GM18517 (cell line): Measurements from ENCODE around the gene TSEN15.

Source experiments
- ATAC-seq: cut with Tn5 transposase; IDR thresholded peaks from one replicate; pipeline ENCODE4 v1.9.1; 2021; ENCODE audit warnings: mild to moderate bottlenecking, moderate library complexity; ENCODE audit not compliant: unreplicated experiment

The TSEN15 gene

DNA sequence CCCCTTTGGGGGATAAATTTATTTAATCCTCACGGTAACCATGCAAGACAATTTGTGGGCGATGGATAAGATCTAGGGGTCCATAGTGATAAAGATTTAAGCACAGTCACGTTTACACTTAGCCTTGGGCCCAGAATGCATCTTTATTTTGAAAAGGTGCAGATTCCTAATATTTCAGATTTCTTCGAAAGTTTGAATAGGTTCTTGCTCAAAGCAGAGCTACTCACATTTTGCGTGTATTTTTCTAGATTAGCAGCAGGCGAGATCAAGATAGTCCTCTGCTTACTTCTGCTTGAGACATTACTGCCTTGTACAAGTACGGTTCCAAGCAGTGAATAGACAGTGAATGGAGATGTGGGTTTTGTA is 647 bp downstream of the TSEN15 start:
- no peak for ATAC-seq

DNA sequence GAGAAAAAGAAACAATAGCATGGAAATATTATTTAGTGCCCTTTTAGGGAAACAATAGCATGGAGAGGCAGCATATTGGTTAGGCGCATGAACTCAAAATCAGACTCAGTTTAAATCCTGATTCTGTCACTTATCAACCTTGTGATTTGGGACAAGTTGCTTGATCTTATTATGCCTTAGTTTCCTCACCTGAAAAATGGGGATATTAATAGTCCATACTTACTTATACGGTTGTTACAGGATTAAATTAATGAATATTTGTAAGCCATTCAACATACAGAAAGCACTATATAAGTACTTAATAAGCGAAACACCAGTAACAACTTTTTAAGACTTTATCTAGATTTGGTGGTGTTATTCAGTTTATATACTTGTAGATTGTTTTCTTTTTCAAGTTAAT is 1.2 kb downstream of the TSEN15 start:
- ATAC-seq = no peak

DNA sequence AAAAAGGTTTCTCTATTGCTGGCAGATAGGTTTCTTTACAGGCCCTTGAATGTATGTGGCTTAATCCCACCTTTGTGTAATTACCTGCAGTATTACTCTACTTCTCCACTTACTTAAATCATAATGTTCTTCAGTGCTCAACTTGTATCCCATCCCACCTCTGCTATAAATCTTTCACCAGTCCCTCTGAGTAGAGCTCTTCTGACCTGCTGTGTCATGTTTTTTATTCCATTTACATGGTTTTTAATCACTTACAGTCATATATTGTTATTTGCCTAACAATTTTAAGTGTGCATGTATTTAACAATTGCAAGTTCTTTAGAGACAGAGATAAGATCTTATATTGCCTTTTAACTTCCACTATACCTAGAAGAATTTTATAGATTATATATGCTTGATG is 2.4 kb downstream of the TSEN15 start:
- no peak for ATAC-seq

DNA sequence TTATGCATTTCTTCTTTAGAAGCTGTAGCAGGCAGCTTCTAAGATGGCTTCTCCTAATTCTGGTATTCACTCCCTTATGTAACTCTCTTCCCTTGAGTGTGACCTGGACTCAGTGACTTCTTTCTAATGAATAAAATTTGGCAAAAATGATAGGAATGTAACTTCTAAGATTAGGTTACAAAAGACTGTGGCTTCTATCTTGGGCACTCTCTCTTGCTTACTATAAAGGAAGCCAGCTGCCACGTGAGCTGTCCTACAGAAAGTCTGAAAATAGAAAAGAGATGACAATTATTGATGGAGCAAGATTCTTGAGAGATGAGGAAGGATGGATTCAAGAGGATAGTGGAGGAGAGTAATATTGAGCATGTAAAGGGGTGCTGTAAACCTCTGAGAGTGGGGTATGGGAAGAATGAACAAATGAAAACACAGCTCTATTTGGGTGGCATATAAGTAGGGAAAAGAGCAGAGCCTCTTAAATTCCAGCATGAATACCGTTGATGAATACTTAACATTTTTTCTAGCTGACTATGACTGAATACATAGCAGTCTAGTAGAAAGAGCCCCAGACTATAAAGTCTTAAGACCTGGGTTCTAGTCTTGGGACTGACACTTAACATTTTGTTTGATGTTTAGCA is 5.5 kb downstream of the TSEN15 start:
- ATAC-seq = no peak

DNA sequence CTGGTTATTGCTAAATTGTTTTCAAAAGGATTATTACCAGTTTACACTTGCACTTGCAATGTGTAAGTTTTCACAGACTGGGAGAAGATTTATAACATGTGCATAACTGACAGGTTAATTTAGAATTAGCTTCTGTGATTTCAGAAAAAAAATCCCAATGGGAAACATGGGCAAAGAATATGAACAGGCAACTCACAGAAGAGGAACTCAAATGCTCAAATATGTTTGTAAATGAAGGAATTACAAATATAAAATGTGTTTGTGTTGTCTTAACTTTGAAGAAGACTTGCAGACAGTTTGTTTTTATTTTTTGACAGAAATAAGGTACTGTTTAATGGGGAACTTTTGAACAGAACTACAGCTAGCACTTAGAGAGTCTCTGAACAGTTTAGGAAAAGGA is 8.4 kb downstream of the TSEN15 start:
- ATAC-seq = no peak

DNA sequence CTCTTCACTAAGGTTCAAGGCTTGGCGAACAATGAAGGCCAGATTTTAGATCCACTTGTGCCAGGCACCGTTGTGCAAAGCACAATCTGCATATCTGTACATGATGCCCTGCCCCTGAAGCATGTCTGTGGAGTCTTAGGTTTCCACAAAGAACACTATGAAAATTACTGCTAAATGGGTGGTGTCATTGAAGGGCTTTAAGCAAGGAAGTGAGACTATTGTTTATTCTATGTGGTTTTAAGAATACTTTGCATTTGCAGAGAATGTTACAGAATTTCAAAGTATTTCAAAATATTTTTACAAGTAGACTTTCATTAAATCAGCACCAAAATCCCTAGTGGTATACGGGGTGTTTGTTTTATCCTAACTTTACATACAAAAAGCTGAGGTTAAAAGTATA is 8.8 kb downstream of the TSEN15 start:
- ATAC-seq = no peak

DNA sequence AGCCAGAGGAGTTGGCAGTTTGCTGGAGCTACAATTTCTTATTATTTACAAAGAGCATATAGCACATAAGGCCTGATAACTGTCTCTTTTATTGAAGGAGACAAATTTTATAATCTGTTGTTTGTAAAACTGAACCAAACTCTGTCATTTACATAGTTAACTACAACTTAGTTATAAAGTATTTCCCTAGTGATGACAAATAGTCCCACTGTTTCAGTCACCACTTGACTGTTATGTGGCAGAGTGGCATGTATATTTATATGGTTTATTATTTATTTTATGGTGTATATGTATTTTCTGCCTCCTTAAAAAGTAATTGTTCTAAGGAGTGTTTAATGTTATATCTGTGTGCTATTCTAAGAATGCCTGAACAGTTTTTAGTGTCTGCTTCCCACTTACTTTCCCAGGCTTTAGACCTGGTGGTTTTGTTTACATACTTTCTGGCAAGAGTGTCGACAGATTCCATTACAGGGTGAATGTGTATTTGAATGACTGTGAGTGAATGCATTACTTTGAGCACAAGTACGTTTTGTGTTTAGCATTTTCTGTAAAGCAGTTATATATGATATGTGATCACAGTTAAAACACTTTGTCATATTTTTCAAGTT is 10.0 kb downstream of the TSEN15 start:
- no peak for ATAC-seq

DNA sequence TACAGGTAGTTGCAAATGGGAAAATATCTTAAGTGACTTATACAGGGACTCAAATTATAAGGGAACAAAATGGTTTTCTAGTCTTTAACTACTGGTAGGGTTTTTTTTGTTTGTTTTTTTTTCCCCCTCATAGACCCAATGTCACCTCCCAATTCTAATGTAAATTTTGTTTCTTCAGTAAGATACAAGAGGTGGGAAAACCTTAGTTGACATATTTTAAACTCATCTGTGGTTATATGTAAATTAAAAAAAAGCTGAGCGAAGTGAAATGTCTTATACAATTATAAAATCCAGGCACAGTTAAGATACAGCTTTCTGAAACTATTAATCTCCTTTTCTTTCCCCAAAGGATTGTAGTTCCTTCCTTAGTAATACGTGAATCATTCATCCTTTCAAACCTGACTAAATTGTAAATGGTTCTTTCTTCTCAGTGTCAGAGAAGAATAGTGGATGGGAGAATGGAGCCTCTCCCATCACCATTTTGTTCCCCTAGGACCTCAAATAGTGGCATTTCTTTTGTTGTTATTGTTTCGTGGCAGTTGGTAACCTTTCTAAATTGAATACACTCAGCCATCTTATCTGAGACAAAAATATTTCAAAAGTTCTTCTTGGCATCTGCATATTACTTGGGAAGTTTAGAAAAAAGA is 11.2 kb downstream of the TSEN15 start:
- ATAC-seq = no peak

DNA sequence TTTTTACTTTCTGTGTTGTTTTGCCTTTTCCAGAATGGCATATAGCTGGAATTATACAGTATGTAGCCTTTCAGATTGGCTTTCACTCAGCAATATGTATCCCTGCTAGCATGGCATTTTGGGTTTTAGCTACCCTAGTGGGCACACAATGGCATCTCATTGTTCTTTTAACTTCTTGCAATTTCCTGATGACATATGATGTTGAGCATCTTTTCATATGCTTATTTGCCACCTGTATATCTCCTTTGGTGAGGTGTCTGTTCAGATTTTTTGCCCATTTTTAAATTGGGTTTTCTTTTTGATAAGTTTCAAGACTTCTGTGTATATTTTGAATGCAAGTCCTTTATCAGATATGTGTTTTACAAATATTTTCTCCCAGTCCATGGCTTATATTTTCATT is 14.0 kb downstream of the TSEN15 start:
- no peak for ATAC-seq

DNA sequence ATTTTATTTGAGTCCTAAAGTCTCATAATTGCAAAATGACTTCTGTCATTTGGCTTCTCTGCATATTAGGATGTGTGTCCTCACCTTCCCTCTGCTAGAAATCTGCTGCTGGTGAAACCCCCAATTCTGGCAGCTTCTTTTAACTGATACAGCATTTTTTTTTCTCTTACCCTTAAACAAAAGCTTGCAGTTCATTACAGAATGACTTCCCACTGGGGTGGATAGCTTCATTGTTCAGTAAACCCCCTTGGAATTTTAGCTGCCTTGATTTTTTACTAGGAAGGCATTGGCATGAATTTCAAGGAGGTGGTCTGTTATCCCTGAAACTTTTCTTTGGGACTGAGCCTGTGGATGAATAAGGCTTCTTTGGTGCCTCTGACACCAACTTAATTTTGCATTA is 16.8 kb downstream of the TSEN15 start:
- no peak for ATAC-seq

DNA sequence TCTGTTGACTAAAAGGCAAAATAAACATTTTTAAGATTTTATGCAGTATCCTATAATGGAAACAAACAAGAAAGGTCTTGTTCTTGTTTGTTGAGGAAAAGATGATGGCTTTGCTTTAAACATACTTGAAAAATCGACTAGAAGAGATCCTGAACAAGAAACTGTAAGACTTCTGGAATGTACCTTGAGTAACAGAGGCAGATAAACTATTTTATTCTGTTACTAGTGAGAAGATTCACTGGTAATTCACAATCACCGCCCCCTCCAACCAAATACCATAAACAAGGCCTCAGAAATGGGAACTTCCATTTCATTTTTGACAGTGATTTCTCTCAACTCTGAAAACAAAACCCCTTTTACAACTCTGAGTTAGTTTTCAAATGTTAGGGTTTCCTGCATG is 18.1 kb downstream of the TSEN15 start:
- no peak for ATAC-seq

DNA sequence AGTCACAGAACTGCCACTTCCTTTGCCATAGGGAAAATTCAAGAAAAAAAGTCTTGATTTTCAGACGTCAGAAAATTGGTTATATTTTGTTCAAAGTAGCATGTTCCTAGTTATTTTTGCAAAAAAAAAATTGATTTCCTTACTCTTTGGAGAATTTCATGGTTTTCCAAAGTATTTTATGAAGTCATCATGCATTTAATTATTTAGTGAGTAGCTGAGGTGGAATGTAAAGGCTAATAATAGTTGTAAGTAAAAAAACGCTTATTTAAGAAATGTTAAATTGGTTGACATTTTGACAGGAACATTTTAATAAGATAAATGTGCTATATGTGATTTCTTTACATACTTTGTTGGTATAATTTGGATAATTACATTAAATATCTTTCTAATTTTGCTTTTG is 20.8 kb downstream of the TSEN15 start:
- no peak for ATAC-seq

DNA sequence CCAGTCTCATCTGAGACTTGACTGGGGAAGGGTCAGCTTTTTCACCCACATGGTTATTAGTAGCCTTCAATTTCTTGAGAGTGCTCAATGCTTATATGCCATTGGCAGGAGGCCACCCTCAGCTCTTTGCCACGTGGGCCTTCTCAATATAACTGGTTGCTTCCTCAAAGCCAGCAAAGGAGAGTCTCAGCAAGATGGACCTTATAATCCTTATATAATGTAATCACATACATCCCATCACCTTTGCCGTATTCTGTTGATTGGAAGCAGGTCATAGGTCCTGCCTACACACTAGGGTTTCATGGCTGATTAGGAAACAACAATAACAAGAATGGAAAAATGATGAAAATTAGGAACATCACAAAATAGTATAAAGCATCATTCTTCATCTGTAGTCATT is 22.9 kb downstream of the TSEN15 start:
- no peak for ATAC-seq

DNA sequence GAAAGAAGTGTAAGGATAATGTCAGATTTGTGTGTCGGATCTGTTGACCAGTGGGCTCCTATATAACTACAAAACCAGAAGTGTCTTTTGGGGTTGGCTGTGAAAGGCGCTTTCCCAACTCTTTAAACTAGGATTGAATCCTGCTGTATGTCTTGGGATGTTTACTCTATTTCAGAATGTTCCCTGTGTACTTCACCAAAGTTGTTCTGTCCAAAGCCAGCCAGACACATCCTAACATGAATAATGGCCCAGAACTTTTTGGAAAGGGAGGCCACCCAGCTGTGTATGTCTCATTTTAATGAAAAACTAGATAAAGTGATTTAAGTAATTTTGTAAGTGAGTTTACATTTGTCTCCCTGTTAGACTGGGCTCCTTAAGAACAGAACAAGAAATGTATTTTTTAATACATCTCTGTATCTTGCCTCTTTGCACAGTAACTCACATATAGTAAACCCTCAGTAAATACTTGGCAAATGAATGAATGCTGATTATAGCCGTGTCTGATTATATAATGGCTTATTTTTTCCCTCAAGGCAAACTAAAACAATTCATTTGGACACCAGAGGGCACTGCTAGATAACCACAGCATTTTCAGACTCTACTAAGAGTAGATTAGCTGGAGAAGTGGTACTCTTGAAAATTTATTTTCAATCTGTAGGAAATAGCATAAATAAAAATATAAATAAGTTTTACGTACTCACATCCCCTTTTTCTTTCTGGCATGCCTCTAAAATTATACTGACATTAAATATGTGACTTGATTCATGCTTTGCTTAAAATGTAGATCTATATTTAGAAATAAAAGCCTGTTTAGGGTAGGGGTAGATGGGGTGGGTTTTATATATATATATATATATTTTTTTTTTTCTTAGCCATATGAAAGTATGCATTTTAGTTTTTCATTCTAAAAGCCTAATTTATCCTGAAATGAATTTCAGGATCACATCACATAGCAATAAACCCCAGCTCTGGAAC is 23.8 kb downstream of the TSEN15 start:
- no peak for ATAC-seq

DNA sequence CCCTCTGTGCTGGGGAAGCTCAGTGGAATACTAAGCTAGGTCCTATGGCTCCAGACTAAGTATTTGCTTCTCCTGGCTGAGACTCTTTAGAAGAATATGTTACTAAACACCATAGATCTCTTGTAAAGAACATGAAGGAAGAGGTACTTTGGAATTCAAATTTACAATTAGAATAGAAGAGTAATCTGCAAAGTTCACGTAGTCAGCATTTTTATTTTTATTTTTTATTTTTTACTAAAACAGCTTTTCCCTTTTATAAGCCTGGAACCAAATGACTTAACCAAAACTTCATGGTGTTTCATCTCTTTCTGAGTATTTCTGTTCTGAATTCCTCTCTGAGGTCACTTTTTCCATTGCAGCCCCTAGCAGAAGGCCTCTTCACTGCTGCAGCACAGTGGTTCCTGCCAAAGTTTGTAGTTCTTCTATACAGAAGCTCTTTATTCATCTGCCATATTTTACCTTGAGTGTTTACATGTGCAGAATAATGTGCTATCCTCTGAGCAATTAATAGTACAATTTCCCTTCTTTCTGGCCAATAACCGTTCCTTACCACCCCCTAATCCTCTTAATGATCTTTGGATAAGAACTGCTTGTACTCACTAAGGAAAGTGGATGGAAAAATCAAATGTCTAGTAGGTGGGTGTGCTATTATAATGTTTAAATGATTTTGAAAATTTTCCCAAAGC is 27.2 kb downstream of the TSEN15 start:
- no peak for ATAC-seq

DNA sequence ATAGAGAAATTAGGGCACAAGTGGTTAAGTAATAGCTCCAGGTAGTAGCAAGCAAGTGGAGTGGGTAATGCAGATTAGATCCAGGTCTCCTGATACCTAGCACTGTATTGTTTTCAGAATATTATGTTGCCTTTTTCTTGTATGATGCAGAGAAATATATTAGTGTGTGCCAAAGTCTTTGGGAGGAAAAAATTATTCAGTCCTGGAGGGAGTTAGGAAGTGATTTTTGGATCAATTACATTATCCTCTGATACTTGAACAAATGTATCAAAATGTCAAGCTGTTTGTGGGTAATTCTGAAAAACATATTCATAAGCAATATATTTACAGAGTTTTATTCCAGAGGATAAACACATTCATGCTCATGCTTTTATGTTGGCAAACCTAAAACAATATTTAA is 28.8 kb downstream of the TSEN15 start:
- ATAC-seq = no peak

DNA sequence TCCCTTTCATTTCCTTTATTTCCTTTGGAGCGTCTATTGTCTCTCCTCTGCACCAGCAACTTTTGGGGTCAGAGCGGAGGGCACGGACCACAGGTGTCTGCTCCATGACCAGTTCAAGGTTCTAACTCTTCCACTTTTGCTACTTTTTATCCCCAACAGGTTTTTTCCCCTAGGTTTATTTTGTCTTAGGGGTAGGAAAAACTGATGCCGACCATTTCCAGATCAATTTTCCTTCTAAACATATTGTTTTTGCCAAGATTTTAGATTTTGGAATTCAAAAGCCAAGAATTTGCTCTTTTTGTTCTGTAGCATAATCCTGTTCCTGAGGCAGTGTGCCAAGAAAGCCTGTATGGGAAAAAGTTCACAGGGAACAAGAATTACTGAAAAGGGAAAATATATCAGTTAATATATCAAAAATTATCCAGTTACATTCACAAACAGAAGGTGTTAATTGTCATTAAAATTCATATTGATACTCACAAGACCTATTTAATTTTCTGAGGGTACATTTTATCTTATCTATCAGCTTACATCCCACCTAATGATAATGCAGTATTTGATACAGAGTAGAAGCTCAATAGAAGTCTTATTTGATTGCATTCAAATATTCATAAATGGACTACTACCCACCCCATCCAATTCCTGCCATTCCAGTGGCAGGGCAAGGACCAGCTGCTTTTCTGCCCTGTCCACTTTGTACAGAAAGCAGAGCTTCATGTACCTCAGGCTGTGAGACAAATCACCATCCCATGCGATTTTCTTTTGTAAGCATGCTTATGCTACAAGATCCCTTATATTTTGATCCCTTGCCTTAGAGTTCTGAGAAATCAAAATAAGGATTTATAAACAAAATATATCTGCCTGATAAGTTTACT is 31.2 kb downstream of the TSEN15 start:
- ATAC-seq = no peak

DNA sequence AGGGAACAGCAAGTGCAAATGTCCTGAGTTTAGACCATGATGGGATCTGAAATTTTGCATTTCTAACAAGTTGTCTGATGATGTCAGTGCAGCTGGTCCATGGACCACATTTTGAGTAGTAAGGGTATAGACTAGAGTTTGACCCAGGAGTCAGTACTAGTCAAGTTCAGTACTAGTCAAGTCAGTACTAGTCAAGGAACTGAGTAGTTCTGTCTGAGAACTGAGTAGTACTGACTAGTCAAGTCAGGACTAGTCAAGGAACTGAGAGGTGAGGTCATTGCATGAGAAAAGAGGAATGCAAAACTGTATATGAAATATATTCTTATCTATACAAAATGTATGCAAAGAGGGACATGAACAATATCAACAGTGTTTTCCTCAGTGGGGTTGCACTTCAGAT is 34.1 kb downstream of the TSEN15 start:
- no peak for ATAC-seq

DNA sequence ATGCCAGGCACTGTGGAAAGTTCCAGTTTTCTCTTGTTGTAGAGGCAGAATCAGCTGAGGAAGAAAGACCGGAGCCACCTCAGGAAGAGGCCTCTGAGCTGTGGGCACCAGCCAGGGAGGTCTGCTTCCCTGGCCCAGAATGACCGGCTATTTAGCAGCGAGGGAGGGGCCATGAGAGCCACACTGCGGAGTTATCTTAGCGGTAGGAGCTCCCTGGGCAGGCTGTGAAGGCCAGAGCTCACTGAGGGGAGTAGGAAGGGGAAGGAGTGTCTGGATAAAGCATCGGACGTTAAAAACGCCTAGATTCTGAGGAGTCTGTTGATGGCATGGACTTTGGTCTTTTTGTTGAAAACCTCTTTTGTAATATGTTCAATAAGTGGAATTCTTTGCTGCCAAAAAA is 36.5 kb downstream of the TSEN15 start:
- no peak for ATAC-seq

DNA sequence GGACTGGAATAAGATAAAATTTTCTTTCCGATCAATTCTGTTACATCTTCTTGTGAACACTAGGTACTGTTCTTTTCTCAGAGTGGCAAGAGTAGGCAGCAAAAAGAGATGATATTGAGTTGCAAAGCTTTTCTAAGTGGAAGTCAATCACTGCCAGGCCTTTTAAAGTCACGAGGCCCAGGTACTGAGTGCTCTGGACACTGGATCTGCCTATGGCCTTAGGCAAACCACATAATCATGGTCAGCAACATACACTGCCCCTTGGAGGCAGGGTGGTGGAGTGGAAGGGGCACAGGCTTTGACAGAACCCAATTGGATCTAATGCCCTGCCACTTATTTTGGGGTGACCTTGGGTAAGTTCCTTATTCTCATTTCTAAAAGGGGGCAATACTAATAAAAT is 41.5 kb downstream of the TSEN15 start:
- ATAC-seq = no peak
